ENCODE results near the gene CERS6.

CERS6 gene

GRCh38 chr2:168441214-168441872 is 14.7 kb upstream of the CERS6 start:
- DNase-seq (ENCODE audit: low read depth in 1 of 2, low spot score in 1 of 2): no peak

DNA sequence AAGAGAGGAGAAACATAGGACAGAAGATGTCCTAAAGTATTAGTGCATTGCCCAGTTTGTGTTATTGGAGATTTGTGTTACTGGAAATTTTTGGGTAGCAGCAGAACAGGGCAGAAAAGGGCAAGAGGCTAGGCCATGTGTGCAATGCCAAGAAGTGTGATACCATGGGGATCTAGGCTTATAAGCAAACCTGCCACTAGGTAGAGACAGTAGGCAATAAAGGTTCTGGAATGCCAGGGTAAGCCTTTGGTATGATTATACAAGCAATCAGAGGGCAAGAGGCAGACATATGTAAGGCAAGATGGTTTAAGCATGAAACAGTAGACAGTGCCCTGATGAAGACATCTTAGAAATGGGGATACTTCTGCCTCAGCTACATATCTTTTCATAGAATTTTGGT is 12.3 kb upstream of the CERS6 start:
- no peak for DNase-seq (ENCODE audit: low read depth in 1 of 2, low spot score in 1 of 2)

- no peak for DNase-seq (ENCODE audit: low read depth in 1 of 2, low spot score in 1 of 2)
Observed at GRCh38 chr2:168445960-168446359, 10.1 kb upstream of the CERS6 start.

- DNase-seq (ENCODE audit: low read depth in 1 of 2, low spot score in 1 of 2): no peak
Observed at GRCh38 chr2:168448980-168449379, 7.1 kb upstream of the CERS6 start.

DNA sequence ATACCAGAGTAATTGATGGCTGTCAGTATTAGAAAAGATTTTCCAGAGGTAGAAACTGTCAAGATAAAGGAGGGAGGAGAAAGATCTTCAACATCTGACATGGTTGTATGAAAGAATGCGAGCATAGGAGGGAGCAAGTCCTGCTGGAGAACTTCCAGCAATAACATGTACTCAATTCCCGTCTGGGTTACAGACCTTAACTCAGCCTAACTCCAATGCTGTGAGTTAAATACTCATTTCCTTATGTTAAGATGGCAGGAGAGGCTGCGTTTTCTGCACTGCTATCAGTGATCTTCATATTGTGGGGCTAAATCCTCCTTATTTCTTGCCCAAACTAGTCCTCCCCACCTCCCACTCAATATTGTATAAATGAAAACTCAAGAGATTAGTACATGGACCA is 6.7 kb upstream of the CERS6 start:
- no peak for DNase-seq (ENCODE audit: low read depth in 1 of 2, low spot score in 1 of 2)

DNA sequence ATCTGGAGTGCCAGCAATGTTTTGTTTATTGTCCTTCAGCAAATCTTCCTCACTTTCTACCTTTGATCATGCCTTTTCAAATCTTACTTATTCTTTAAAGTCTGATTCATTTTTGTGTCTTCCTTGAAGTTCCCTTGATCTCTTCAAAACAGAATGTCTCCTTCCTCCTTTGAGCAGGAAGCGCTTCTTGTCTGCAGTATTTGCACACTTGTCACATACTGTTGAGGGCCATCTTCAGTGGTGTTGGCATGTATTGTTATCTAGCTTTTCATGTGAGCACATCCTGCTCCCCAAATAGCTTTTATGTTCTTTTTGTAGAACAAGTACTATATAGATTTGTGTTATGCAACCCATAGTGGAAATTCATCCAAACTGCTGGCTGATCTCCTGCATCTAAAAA is 5.9 kb upstream of the CERS6 start:
- no peak for DNase-seq (ENCODE audit: low read depth in 1 of 2, low spot score in 1 of 2)

GRCh38 chr2:168450732-168451131 is 5.3 kb upstream of the CERS6 start:
- no peak for DNase-seq (ENCODE audit: low read depth in 1 of 2, low spot score in 1 of 2)

- DNase-seq (ENCODE audit: low read depth in 1 of 2, low spot score in 1 of 2): no peak
Observed at GRCh38 chr2:168452781-168453180, 3.3 kb upstream of the CERS6 start.

- no peak for DNase-seq (ENCODE audit: low read depth in 1 of 2, low spot score in 1 of 2)
Observed at GRCh38 chr2:168453404-168453803, 2.7 kb upstream of the CERS6 start.

- no peak for DNase-seq (ENCODE audit: low read depth in 1 of 2, low spot score in 1 of 2)
Observed at GRCh38 chr2:168454737-168455644, 1.1 kb upstream of the CERS6 start.

- DNase-seq (ENCODE audit: low read depth in 1 of 2, low spot score in 1 of 2): no peak
Observed at GRCh38 chr2:168456521-168457189, 583 bp downstream of the CERS6 start.

DNA sequence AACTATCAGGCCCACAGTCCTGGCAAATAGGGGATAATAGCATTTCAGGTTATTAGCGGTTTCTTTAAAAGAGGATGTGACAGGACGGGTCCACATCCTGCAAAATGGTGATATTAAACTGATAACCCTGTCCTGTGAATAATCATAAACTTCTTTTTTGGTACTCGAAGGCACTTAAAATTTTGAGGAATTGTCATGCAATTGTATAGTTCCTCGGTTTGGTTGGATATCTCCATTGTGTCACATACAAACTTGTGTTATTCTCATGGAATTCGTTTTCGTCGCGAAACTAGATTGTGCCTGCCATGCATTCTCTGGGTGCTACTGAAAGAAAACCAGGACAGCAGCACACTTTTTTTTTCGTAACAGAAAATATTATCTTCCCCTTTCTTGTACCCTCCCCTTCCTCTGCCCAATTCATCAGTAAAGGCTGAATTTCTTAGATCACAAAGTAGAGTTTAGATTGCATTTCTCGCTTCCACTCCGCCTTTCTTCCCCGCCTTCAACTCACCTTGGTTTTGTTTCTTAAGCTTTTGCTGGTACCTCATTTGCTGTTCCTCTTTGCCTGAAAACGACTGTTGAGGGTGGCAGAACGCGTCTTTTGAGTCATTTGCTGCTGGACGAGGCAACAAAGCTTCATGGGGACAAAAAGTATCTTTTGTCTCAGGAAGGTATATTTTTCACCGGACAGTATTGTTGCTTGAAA is 1.3 kb downstream of the CERS6 start:
- DNase-seq (ENCODE audit: low read depth in 1 of 2, low spot score in 1 of 2): no peak

DNA sequence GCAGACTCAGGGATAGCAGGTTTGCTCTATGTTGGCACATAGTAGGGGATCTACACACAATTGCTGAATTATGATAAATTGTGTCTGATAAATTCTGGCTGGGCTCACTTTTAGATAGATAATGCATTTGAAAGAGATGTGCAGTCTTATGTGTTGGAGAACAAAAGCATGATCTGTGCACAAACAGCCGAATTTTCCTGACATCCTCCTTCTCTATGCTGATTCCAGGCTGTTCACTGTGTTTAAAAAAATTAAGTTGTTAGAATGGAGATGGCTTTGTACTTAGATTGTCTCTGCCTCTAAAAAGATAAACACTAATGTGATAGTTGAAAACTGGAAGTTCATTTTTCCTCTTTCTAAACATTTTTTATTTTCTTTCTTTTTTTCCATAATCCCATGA is 2.1 kb downstream of the CERS6 start:
- DNase-seq (ENCODE audit: low read depth in 1 of 2, low spot score in 1 of 2): no peak

- DNase-seq (ENCODE audit: low read depth in 1 of 2, low spot score in 1 of 2): no peak
Observed at GRCh38 chr2:168459256-168459655, 3.2 kb downstream of the CERS6 start.

DNA sequence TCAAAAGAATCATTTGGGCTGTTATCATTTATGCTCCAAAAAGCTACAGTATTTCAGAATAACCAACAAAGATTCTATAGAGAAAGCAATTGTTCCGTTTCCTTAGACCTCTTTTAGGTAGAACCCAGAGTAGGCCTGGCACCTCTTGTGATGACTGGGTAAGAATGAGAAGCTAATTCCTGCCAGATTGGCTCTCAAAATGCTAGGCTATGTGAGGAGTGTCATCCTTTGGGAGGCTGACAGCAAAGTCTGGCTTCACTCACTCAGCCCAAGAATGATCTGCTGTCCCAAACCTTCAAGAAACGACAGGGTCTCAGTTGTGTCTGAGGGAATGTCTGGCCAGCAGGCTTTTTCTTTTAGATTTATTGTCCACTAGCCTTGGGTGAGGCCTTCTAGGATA is 4.5 kb downstream of the CERS6 start:
- DNase-seq (ENCODE audit: low read depth in 1 of 2, low spot score in 1 of 2): no peak

DNA sequence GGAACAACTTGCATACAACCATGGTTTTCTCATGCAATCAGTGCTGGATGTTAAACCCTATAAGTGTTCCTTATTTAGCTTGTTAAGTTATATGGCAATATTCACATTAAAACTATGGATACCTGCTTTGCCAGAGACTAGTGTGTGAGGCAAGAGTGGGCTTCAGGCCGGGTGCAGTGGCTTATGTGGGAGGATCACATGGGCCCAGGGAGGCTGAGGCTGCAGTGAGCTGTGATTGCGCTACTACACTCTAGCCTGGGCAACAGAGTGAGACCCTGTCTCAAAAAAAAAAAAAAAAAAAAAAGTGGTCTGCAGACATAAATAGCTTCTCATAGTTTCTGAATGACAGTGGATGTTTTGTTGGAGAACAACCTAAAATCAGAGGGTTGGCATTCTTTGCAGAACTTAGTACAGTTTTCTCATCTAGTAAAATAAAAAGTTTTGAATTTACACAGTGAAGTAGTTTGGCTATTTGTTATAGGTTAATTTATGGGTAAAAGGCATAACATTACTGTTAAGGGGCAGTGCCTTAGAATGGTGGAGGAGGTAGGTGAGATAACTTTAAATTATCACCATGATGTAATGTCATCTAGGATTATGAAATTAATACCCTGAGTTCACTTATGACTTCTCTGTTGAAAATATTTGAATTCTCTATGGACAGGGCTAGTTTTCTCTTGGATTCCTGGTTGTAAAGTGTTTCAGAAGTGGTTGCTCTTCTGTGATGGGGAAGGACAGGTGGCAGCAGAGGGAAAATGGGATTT is 5.3 kb downstream of the CERS6 start:
- no peak for DNase-seq (ENCODE audit: low read depth in 1 of 2, low spot score in 1 of 2)

GRCh38 chr2:168461942-168462331 is 5.9 kb downstream of the CERS6 start:
- DNase-seq (ENCODE audit: low read depth in 1 of 2, low spot score in 1 of 2): no peak

DNA sequence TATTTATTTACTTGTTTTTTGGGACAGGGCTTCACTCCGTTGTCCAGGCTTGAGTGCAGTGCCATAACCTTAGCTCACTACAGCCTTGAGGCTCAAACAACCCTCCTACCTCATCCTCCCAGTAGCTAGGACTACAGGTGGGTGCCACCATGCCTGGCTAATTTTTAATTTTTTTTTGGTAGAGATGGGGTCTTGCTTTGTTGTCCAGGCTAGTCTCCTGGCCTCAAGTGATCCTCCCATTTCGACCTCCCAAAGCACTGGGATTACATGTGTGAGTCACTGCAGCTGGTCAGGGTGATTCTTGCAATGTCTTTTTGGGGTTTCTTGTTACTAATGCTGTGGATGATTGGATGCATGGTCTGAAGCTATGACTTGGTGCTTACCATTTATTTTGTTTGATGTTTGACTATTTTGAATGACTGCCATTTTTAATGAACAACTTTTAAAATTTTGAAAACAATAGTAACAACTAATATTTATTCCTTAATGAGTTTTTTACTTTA is 6.5 kb downstream of the CERS6 start:
- DNase-seq (ENCODE audit: low read depth in 1 of 2, low spot score in 1 of 2): no peak

GRCh38 chr2:168465594-168465993 is 9.5 kb downstream of the CERS6 start:
- no peak for DNase-seq (ENCODE audit: low read depth in 1 of 2, low spot score in 1 of 2)

GRCh38 chr2:168466190-168466737 is 10.2 kb downstream of the CERS6 start:
- DNase-seq (ENCODE audit: low read depth in 1 of 2, low spot score in 1 of 2): no peak
